Measurements from ENCODE around the gene C19orf25.
"Not testable (repeated sequence)": the region's sequence is repeated elsewhere in the genome, so short reads cannot be mapped to it uniquely, and the experiment has no call there.

The C19orf25 gene

DNA sequence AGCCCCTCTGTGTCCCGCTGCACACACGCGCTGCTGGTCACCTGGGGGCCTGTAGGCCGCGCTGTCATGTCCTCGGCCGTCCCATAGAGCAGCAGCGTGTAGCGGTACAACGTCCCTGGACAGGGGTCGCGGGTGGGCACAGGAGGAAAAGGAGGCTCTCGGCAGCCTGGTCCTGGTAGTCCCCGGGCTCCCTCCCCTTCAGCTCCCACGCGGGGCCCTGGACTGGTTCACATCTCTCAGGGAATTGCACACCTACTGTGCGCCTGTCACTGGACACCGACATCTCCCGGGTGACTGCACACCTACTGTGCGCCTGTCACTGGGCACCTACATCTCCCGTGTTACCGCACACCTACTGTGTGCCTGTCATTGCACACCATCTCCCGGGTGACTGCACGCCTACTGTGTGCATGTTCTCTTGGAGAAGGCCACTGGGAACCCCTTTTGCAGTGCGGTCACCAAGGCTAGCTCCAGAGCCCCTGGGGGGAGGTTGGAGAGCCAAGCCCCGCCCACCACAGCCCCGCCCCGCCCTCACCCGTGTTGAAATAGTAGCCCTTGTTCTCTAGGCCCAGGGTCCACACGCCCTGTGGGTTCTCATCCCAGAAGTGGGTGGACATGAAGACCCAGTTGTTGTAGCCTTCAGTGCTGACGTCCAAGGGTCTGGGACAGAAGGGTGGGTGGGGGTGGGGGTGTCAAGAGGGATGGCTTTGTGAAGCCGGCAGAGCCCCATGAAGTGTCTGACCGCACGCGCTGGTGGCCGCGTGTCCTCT lies 3.5 kb upstream of the C19orf25 start:
- no peak for TF ChIP-seq CTCF (IDR thresholded peaks at IDR 0.05; ENCODE audit: insufficient read depth, low read depth, low read length, missing control alignments)
- no peak for DNase-seq (ENCODE audit: low read depth)
- no peak overlapping the region for H3K4me3 ChIP-seq (ENCODE audit: low read depth, low read length)

DNA sequence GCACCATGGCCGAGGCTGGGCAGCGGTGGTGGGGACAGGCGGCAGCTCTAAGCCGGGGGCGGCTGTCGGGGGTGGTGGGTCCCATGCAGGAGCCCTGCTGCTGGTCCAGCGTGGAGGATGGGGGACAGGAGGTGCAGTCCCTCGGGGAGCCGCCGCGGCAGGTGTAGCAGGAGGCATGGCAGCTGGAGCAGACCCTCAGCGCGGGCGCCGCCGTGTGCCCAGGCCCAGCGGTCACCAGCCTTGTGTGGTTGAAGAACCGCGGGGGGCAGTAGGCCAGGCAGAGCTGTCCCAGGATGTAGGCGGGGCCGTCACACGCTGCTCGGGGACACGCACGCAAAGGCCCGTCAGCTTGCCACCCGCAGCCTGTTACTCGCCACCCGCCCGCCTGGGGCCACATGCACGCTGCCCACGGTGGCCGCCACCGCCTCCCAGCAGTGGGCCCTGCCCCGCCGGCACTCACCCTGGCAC lies 2.9 kb upstream of the C19orf25 start:
- no peak for TF ChIP-seq CTCF (IDR thresholded peaks at IDR 0.05; ENCODE audit: insufficient read depth, low read depth, low read length, missing control alignments)
- no peak for DNase-seq (ENCODE audit: low read depth)

GRCh38 chr19:1481224-1481892 lies 2.3 kb upstream of the C19orf25 start:
- no peak for TF ChIP-seq CTCF (IDR thresholded peaks at IDR 0.05; ENCODE audit: insufficient read depth, low read depth, low read length, missing control alignments)
- DNase-seq (ENCODE audit: low read depth): no peak
- no peak overlapping the region for H3K4me3 ChIP-seq (ENCODE audit: low read depth, low read length)

More for the DNA sequence above, 2.9 kb upstream of the C19orf25 start:
- no peak overlapping the region for H3K4me3 ChIP-seq (ENCODE audit: low read depth, low read length)

- not testable (repeated sequence) for H3K4me3 ChIP-seq (ENCODE audit: low read depth, low read length); DNase-seq (ENCODE audit: low read depth)
Measured at GRCh38 chr19:1477056-1477455, 2.0 kb downstream of the C19orf25 start.

- no peak for DNase-seq (ENCODE audit: low read depth)
- TF ChIP-seq CTCF (IDR thresholded peaks at IDR 0.05; ENCODE audit: insufficient read depth, low read depth, low read length, missing control alignments): no peak
- no peak overlapping the region for H3K4me3 ChIP-seq (ENCODE audit: low read depth, low read length)
Measured at GRCh38 chr19:1475751-1476437, 3.1 kb downstream of the C19orf25 start.

GRCh38 chr19:1474765-1475351 lies 4.2 kb downstream of the C19orf25 start:
- no peak for TF ChIP-seq CTCF (IDR thresholded peaks at IDR 0.05; ENCODE audit: insufficient read depth, low read depth, low read length, missing control alignments)
- no peak overlapping the region for H3K4me3 ChIP-seq (ENCODE audit: low read depth, low read length)
- no peak for DNase-seq (ENCODE audit: low read depth)

Measured in GM12865 (cell line).